OCI-LY3 (cell line): ENCODE results near the gene NAGPA.

Experiments
- EZH2phosphoT487 ChIP-seq: fragments of 200-600 bp; shearing (Covaris generic); IDR thresholded peaks from 2 replicates; pipeline ENCODE4 v1.6.1; 2018; ENCODE audit warnings: antibody characterized with exemption, mixed run types, low read depth
- TF ChIP-seq, protein P1 (sequence below): fragments of 200-600, 300-600 bp; sonication (generic); IDR thresholded peaks from 2 replicates; pipeline ENCODE4 v1.5.1; 2014; ENCODE audit warnings: antibody characterized with exemption, low read length, low read depth

DNA sequence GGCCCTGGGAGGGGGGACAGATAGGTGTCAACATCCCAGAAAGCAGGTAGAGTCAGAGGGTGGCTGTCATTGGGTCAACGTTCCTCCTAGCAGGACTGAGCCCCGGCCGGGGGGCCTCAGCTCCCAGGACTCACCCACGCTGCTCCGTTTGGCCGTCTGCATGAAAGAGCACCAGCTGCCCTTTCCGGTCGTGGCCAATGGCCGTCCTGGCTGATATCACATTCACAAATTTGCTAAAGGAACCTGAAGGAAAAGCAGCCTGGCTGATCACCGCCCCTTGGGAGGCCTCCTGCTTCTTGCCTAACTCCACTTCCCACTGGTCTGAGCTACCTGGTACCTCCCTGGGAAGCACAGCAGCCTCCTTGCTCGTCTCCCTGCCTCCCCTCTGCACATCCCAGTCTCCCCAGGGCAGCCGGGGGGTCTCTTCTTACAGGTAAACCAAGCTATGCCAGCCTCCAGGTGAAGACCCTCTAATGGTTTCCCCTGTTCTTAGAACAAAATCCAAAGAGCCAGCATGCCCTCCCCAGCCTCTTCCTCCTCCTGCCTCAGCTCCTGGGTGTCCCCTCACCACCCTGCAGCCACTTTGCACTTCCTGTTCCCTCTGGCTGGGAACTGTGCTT, 3.4 kb downstream of the NAGPA start:
- TF ChIP-seq, protein P1, sequence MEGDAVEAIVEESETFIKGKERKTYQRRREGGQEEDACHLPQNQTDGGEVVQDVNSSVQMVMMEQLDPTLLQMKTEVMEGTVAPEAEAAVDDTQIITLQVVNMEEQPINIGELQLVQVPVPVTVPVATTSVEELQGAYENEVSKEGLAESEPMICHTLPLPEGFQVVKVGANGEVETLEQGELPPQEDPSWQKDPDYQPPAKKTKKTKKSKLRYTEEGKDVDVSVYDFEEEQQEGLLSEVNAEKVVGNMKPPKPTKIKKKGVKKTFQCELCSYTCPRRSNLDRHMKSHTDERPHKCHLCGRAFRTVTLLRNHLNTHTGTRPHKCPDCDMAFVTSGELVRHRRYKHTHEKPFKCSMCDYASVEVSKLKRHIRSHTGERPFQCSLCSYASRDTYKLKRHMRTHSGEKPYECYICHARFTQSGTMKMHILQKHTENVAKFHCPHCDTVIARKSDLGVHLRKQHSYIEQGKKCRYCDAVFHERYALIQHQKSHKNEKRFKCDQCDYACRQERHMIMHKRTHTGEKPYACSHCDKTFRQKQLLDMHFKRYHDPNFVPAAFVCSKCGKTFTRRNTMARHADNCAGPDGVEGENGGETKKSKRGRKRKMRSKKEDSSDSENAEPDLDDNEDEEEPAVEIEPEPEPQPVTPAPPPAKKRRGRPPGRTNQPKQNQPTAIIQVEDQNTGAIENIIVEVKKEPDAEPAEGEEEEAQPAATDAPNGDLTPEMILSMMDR = no peak
- TF ChIP-seq EZH2phosphoT487 = no peak
